GM21390 (cell line): ENCODE data around the gene ANKRD52.
A peak's percentile ranks its signal among the peaks of the same experiment; 100 is the strongest.
"Not testable (repeated sequence)": the region's sequence is repeated elsewhere in the genome, so short reads cannot be mapped to it uniquely, and the experiment has no call there.

Source experiments
- ATAC-seq: cut with Tn5 transposase; IDR thresholded peaks from one replicate; pipeline ENCODE4 v1.9.1; 2021; ENCODE audit not compliant: unreplicated experiment

The ANKRD52 gene

GRCh38 chr12:56274299-56274698 lies 16.1 kb upstream of the ANKRD52 start:
- ATAC-seq: no peak

- not testable (repeated sequence) for ATAC-seq
Measured at GRCh38 chr12:56272468-56272867, 14.3 kb upstream of the ANKRD52 start.

GRCh38 chr12:56271031-56271430 lies 12.8 kb upstream of the ANKRD52 start:
- no peak for ATAC-seq

- ATAC-seq: peak; percentile 14
Measured at GRCh38 chr12:56267443-56268071, 9.4 kb upstream of the ANKRD52 start.

- ATAC-seq: peak; percentile 90
Measured at GRCh38 chr12:56266693-56267442, 8.7 kb upstream of the ANKRD52 start, which contains the start of gene COQ10A. Gene COQ10A (plus strand): TSS chr12:56266942. CDS start chr12:56267119, 177 bp downstream.

- not testable (repeated sequence) for ATAC-seq
Measured at GRCh38 chr12:56266068-56266692, 8.0 kb upstream of the ANKRD52 start.

GRCh38 chr12:56262955-56263354 lies 4.8 kb upstream of the ANKRD52 start:
- not testable (repeated sequence) for ATAC-seq

GRCh38 chr12:56261503-56262232 lies 3.5 kb upstream of the ANKRD52 start:
- ATAC-seq: no peak

GRCh38 chr12:56260921-56261320 lies 2.7 kb upstream of the ANKRD52 start:
- no peak for ATAC-seq

- no peak for ATAC-seq
Measured at GRCh38 chr12:56260380-56260779, 2.2 kb upstream of the ANKRD52 start.

GRCh38 chr12:56258820-56259183 lies 618 bp upstream of the ANKRD52 start:
- ATAC-seq: no peak

GRCh38 chr12:56257491-56258067 lies 605 bp downstream of the ANKRD52 start:
- peak; percentile 15 for ATAC-seq

- no peak for ATAC-seq
Measured at GRCh38 chr12:56257071-56257470, 1.1 kb downstream of the ANKRD52 start.

- ATAC-seq: no peak
Measured at GRCh38 chr12:56256326-56256960, 1.7 kb downstream of the ANKRD52 start.

- ATAC-seq: no peak
Measured at GRCh38 chr12:56255671-56256070, 2.5 kb downstream of the ANKRD52 start.

GRCh38 chr12:56253091-56253490 lies 5.1 kb downstream of the ANKRD52 start:
- ATAC-seq: no peak

- ATAC-seq: no peak
Measured at GRCh38 chr12:56252649-56253048, 5.5 kb downstream of the ANKRD52 start.

GRCh38 chr12:56248711-56249110 lies 9.5 kb downstream of the ANKRD52 start:
- no peak for ATAC-seq

- ATAC-seq: no peak
Measured at GRCh38 chr12:56247923-56248322, 10.3 kb downstream of the ANKRD52 start.

GRCh38 chr12:56244494-56244893 lies 13.7 kb downstream of the ANKRD52 start:
- no peak for ATAC-seq
